Trophoblast cell (in vitro differentiated cells and primary cell): ENCODE results near the gene LILRB4.

ENCODE experiments used
- DNase-seq, 2 donors: peaks; one replicate each; pipeline ENCODE4 v3.0.0-alpha.2; 2016
- H2AFZ ChIP-seq: 2 replicates; pipeline ENCODE4 v1.6.1; 2013; ENCODE audit warnings: low read length, moderate library complexity, mild to moderate bottlenecking; ENCODE audit not compliant: insufficient read depth, poor library complexity
- H2AK5ac ChIP-seq: 2 replicates; pipeline ENCODE4 v1.6.1; 2013; ENCODE audit warnings: mild to moderate bottlenecking, low read length
- H2BK120ac ChIP-seq: 2 replicates; pipeline ENCODE4 v1.6.1; 2013; ENCODE audit warnings: low read length, mild to moderate bottlenecking, moderate library complexity; ENCODE audit not compliant: insufficient read depth, poor library complexity
- H2BK12ac ChIP-seq: 2 replicates; pipeline ENCODE4 v1.6.1; 2013; ENCODE audit warnings: mild to moderate bottlenecking, low read length, moderate library complexity
- H2BK5ac ChIP-seq: 2 replicates; pipeline ENCODE4 v1.6.1; 2013; ENCODE audit warnings: low read length, low read depth, moderate library complexity, mild to moderate bottlenecking; ENCODE audit not compliant: poor library complexity
- H3K14ac ChIP-seq: 2 replicates; pipeline ENCODE4 v1.6.1; 2013; ENCODE audit warnings: mild to moderate bottlenecking, low read length
- H3K18ac ChIP-seq: 2 replicates; pipeline ENCODE4 v1.6.1; 2013; ENCODE audit warnings: mild to moderate bottlenecking, low read length
- H3K23ac ChIP-seq: 2 replicates; pipeline ENCODE4 v1.6.1; 2013; ENCODE audit warnings: low read length
- H3K27ac ChIP-seq: 2 replicates; pipeline ENCODE4 v1.5.1; 2013; ENCODE audit warnings: low read depth, mild to moderate bottlenecking, inconsistent platforms, low read length, moderate library complexity
- H3K27me3 ChIP-seq: 2 replicates; pipeline ENCODE4 v1.6.1; 2013; ENCODE audit warnings: inconsistent platforms, mild to moderate bottlenecking, low read length, moderate library complexity; ENCODE audit not compliant: insufficient read depth
- H3K36me3 ChIP-seq, 2 experiments: 1 replicate in 1 of 2; 2 replicates in 1 of 2; pipeline ENCODE4 v1.6.1; 2013; ENCODE audit warnings: low read length in 2 of 2, mild to moderate bottlenecking in 2 of 2, moderate library complexity in 1 of 2; ENCODE audit not compliant: insufficient read depth in 2 of 2, control insufficient read depth in 1 of 2
- H3K4ac ChIP-seq: 2 replicates; pipeline ENCODE4 v1.6.1; 2013; ENCODE audit warnings: low read depth, mild to moderate bottlenecking, low read length, moderate library complexity
- H3K4me1 ChIP-seq, 2 experiments: 1 replicate in 1 of 2; 2 replicates in 1 of 2; pipeline ENCODE4 v1.6.1; 2013; ENCODE audit warnings: low read length in 2 of 2, mild to moderate bottlenecking in 2 of 2, moderate library complexity in 1 of 2; ENCODE audit not compliant: insufficient read depth in 2 of 2, control insufficient read depth in 1 of 2
- H3K4me2 ChIP-seq: 2 replicates; pipeline ENCODE4 v1.6.1; 2013; ENCODE audit warnings: inconsistent platforms, mild to moderate bottlenecking, low read length, moderate library complexity
- H3K4me3 ChIP-seq: 2 replicates; pipeline ENCODE4 v1.5.1; 2013; ENCODE audit warnings: mild to moderate bottlenecking, low read depth, low read length, inconsistent platforms
- H3K79me1 ChIP-seq: one replicate; pipeline ENCODE4 v1.6.1; 2013; ENCODE audit warnings: low read length
- H3K79me2 ChIP-seq: 2 replicates; pipeline ENCODE4 v1.6.1; 2013; ENCODE audit warnings: low read length, mild to moderate bottlenecking; ENCODE audit not compliant: control insufficient read depth, insufficient read depth, poor library complexity
- H3K9ac ChIP-seq: 2 replicates; pipeline ENCODE4 v1.6.1; 2013; ENCODE audit warnings: mild to moderate bottlenecking, low read length
- H3K9me3 ChIP-seq: 2 replicates; pipeline ENCODE4 v1.6.1; 2013; ENCODE audit warnings: low read depth, mild to moderate bottlenecking, control low read depth, inconsistent platforms, low read length; ENCODE audit not compliant: insufficient read depth
- H4K12ac ChIP-seq: 2 replicates; pipeline ENCODE4 v1.6.1; 2013; ENCODE audit warnings: low read depth, mild to moderate bottlenecking, low read length, moderate library complexity
- H4K8ac ChIP-seq: 2 replicates; pipeline ENCODE4 v1.6.1; 2013; ENCODE audit warnings: low read depth, mild to moderate bottlenecking, low read length, moderate library complexity
- H4K91ac ChIP-seq: one replicate; pipeline ENCODE4 v1.6.1; 2013; ENCODE audit warnings: low read depth, mild to moderate bottlenecking, low read length, moderate library complexity
- WGBS: extraction: QIAGEN DNeasy Blood & Tissue Kit; methylation state at CpG from one replicate; pipeline ENCODE4 v1.1.7; 2013; ENCODE audit warnings: missing lambda C conversion rate; ENCODE audit not compliant: insufficient read length, insufficient coverage; ENCODE audit errors: extremely low coverage; 5-methylcytosine and 5-hydroxymethylcytosine counted together

Gene LILRB4

DNA sequence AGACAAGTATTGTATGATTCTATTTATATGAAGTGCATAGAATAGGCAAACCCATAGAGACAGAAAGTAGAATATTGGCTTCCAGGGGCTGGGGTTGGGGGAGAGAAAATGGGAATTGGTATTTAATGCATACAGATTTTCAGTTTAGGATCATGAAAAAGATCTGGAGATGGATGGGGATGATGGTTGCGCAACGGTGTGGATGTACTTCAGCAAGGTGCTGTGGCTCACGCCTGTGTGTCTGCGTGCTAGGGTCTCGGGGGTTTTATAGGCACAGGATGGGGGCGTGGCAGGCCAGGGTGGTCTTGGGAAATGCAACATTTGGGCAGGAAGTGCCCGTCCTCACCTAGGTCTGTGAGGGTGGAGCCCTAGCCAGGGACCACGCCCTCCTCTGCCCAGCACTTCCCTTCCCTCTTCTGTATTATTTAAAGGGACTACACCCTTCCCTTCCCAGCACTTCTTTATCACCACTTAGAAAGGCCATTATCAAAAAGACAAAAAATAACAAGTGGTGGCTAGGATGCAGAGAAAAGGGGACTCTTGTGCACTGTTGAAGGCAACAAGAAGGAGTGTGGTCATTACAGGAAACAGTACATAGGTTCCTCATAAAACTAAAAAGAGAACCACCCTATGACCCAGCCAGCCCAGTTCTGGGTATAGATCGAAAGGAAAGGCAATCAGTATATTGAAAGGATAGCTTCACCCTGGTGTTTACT is 29.0 kb downstream of the LILRB4 start:
- H3K9me3 ChIP-seq = peaks cover 18% of the 10 kb centered on the region
- no peak overlapping the region for H2AFZ ChIP-seq
- H3K79me2 ChIP-seq = no peaks in the 10 kb centered on the region
- H3K18ac ChIP-seq = no peak overlapping the region
- no peak overlapping the region for H3K27ac ChIP-seq
- H3K23ac ChIP-seq = no peak overlapping the region
- no peak overlapping the region for H3K4me3 ChIP-seq
- no peak overlapping the region for H3K4ac ChIP-seq
- H2BK12ac ChIP-seq = no peak overlapping the region
- H4K91ac ChIP-seq = no peak overlapping the region
- no peak for DNase-seq
- no peak overlapping the region for H2AK5ac ChIP-seq
- H3K14ac ChIP-seq = no peak overlapping the region
- H3K27me3 ChIP-seq = no peaks in the 10 kb centered on the region
- no CpG with 5 or more reads among the region's 9 CpGs for WGBS
- H2BK5ac ChIP-seq = no peak overlapping the region
- H3K36me3 ChIP-seq = no peaks in the 10 kb centered on the region
- no peaks in the 10 kb centered on the region for H3K4me1 ChIP-seq
- no peak overlapping the region for H2BK120ac ChIP-seq
- no peak overlapping the region for H3K4me2 ChIP-seq
- no peak overlapping the region for H4K8ac ChIP-seq
- H3K9ac ChIP-seq = no peak overlapping the region
- no peak overlapping the region for H4K12ac ChIP-seq
- no peaks in the 10 kb centered on the region for H3K79me1 ChIP-seq

DNA sequence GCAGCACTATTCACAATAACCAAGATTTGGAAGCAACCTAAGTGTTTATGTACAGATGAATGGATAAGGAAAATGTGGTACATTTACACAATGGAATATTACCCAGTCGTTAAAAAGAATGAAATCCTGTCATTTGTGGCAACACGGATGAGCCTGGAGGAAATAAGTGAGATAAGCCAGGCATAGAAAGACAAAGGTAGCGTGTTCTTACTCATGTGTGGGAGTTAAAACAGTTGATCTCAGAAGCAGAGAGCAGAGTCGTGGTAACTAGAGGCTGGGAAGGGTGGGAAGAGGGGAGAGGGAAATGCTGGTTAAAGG is 29.5 kb downstream of the LILRB4 start:
- H3K4me3 ChIP-seq = no peak overlapping the region
- H2AFZ ChIP-seq = no peak overlapping the region
- no peaks in the 10 kb centered on the region for H3K4me1 ChIP-seq
- H4K8ac ChIP-seq = no peak overlapping the region
- H3K79me1 ChIP-seq = no peaks in the 10 kb centered on the region
- H2AK5ac ChIP-seq = no peak overlapping the region
- H3K36me3 ChIP-seq = no peaks in the 10 kb centered on the region
- H3K9ac ChIP-seq = no peak overlapping the region
- H3K4ac ChIP-seq = no peak overlapping the region
- no CpG with 5 or more reads among the region's 4 CpGs for WGBS
- H4K91ac ChIP-seq = no peak overlapping the region
- H3K4me2 ChIP-seq = no peak overlapping the region
- H3K18ac ChIP-seq = no peak overlapping the region
- no peak overlapping the region for H4K12ac ChIP-seq
- no peak overlapping the region for H3K27ac ChIP-seq
- H2BK12ac ChIP-seq = no peak overlapping the region
- no peaks in the 10 kb centered on the region for H3K27me3 ChIP-seq
- H2BK120ac ChIP-seq = no peak overlapping the region
- no peak for DNase-seq
- H3K14ac ChIP-seq = no peak overlapping the region
- peaks cover 20% of the 10 kb centered on the region for H3K9me3 ChIP-seq
- H2BK5ac ChIP-seq = no peak overlapping the region
- H3K23ac ChIP-seq = no peak overlapping the region
- no peaks in the 10 kb centered on the region for H3K79me2 ChIP-seq

DNA sequence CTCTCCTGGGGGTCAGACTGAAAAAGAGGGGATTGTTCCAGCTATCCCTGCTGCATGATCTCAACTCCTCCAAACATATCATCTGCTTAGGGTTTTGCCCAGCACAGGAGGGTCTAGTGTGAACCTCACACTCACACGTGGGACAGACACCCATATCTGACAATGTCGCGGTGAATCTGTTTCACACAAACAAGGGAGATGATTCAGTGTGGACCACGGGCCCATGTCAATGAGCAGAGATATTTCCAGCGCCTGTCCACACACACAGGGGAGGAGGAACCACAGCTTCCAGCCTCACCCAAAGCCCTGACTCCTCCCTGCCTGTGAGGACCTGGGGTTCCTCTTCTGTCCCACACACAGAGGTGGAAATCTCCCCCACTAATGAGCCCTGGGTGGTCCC is 31.9 kb downstream of the LILRB4 start:
- H3K79me1 ChIP-seq = no peaks in the 10 kb centered on the region
- peaks cover 34% of the 10 kb centered on the region for H3K9me3 ChIP-seq
- H3K4me3 ChIP-seq = no peak overlapping the region
- H3K36me3 ChIP-seq = no peaks in the 10 kb centered on the region
- no peak overlapping the region for H3K14ac ChIP-seq
- H3K4me1 ChIP-seq = no peaks in the 10 kb centered on the region
- no peak overlapping the region for H4K8ac ChIP-seq
- H3K4me2 ChIP-seq = no peak overlapping the region
- H3K18ac ChIP-seq = no peak overlapping the region
- no peaks in the 10 kb centered on the region for H3K79me2 ChIP-seq
- H2BK12ac ChIP-seq = no peak overlapping the region
- no peak overlapping the region for H2BK5ac ChIP-seq
- no peak for DNase-seq
- H3K27ac ChIP-seq = no peak overlapping the region
- no peak overlapping the region for H2AFZ ChIP-seq
- no peak overlapping the region for H4K12ac ChIP-seq
- H3K9ac ChIP-seq = no peak overlapping the region
- H2AK5ac ChIP-seq = no peak overlapping the region
- no peak overlapping the region for H3K23ac ChIP-seq
- WGBS = no CpG with 5 or more reads among the region's 5 CpGs
- no peak overlapping the region for H3K4ac ChIP-seq
- H3K27me3 ChIP-seq = no peaks in the 10 kb centered on the region
- no peak overlapping the region for H2BK120ac ChIP-seq
- H4K91ac ChIP-seq = no peak overlapping the region

DNA sequence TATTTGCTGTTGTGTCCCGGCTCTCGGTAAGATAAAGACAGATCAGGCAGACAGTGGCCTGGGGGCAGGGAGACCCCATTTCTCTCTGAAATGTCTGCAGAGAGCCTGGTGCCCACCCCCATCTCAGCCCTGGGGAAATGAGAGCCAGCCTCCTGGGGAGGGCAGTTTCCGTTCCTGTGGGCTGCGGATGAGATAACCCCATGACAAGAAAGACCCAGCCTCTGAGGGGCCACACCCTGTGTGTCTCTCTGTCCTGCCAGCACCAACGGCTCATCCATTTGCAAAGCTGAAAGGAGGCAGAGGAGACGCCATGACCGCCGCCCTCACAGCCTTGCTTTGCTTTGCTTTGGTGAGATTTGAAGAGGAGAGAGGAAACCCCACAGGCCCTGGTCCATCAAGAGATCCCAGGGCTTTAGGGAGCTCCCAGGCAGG is 33.3 kb downstream of the LILRB4 start:
- Histone ChIP-seq H2BK5ac (no peak overlapping the region), H4K8ac (no peak overlapping the region), H3K79me2 (no peaks in the 10 kb centered on the region), H3K4me3 (no peak overlapping the region), H3K18ac (no peak overlapping the region), H3K23ac (no peak overlapping the region), H2BK120ac (no peak overlapping the region), H2AK5ac (no peak overlapping the region), H3K4me1 (no peaks in the 10 kb centered on the region), H3K27ac (no peak overlapping the region), H3K4me2 (no peak overlapping the region), H3K79me1 (no peaks in the 10 kb centered on the region), H2BK12ac (no peak overlapping the region), H3K36me3 (no peaks in the 10 kb centered on the region), H3K4ac (no peak overlapping the region), H4K12ac (no peak overlapping the region), H4K91ac (no peak overlapping the region), H2AFZ (no peak overlapping the region), H3K9me3 (peaks cover 44% of the 10 kb centered on the region), H3K9ac (no peak overlapping the region), H3K27me3 (no peaks in the 10 kb centered on the region), H3K14ac (no peak overlapping the region)
- WGBS = no CpG with 5 or more reads among the region's 8 CpGs
- DNase-seq = no peak
